Measurements from ENCODE around the gene CRYBG2.

DNA sequence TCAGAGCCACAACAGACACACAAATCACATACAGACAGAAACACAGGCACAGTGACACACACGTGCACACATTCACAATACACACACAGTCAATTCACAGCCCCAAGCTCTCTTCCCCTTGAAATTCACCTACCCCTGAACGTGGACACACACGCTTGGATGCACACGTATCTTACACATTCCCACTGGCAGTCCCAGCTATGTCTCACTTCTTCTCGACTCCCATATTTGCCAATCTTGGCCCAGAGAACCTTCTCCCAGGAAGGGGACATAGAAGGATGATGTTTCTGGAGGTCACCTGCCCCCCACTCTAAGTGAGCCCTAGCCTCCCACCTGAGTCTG, 1.6 kb downstream of the CRYBG2 start:
- TF ChIP-seq, protein P1, sequence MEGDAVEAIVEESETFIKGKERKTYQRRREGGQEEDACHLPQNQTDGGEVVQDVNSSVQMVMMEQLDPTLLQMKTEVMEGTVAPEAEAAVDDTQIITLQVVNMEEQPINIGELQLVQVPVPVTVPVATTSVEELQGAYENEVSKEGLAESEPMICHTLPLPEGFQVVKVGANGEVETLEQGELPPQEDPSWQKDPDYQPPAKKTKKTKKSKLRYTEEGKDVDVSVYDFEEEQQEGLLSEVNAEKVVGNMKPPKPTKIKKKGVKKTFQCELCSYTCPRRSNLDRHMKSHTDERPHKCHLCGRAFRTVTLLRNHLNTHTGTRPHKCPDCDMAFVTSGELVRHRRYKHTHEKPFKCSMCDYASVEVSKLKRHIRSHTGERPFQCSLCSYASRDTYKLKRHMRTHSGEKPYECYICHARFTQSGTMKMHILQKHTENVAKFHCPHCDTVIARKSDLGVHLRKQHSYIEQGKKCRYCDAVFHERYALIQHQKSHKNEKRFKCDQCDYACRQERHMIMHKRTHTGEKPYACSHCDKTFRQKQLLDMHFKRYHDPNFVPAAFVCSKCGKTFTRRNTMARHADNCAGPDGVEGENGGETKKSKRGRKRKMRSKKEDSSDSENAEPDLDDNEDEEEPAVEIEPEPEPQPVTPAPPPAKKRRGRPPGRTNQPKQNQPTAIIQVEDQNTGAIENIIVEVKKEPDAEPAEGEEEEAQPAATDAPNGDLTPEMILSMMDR (IDR thresholded peaks at IDR 0.05): no peak
- no peak for TF ChIP-seq POLR2A (IDR thresholded peaks at IDR 0.05)

All from right lobe of liver (tissue), 4 donors.